GM19351 (cell line): Measurements from ENCODE around the gene ALK.

Experiments used
- ATAC-seq: cut with Tn5 transposase; IDR thresholded peaks from one replicate; pipeline ENCODE4 v1.9.1; 2021; ENCODE audit warnings: mild to moderate bottlenecking, moderate library complexity; ENCODE audit not compliant: unreplicated experiment

Gene ALK

GRCh38 chr2:29662861-29663260 is 258.5 kb downstream of the ALK start:
- ATAC-seq = no peak

- no peak for ATAC-seq
Measured at GRCh38 chr2:29660201-29660600, 261.2 kb downstream of the ALK start.

GRCh38 chr2:29659178-29659577 is 262.2 kb downstream of the ALK start:
- no peak for ATAC-seq

- ATAC-seq = no peak
Measured at GRCh38 chr2:29657674-29658073, 263.7 kb downstream of the ALK start.

GRCh38 chr2:29655391-29656086 is 265.8 kb downstream of the ALK start:
- ATAC-seq = no peak

GRCh38 chr2:29650631-29651097 is 270.7 kb downstream of the ALK start:
- no peak for ATAC-seq

- ATAC-seq = no peak
Measured at GRCh38 chr2:29644949-29645348, 276.4 kb downstream of the ALK start.

- no peak for ATAC-seq
Measured at GRCh38 chr2:29643196-29643595, 278.2 kb downstream of the ALK start.

- ATAC-seq = no peak
Measured at GRCh38 chr2:29640360-29640759, 281.0 kb downstream of the ALK start.

GRCh38 chr2:29638641-29639040 is 282.7 kb downstream of the ALK start:
- ATAC-seq = no peak

- ATAC-seq = no peak
Measured at GRCh38 chr2:29634916-29635315, 286.5 kb downstream of the ALK start.

- ATAC-seq = no peak
Measured at GRCh38 chr2:29632018-29632417, 289.4 kb downstream of the ALK start.

- ATAC-seq = no peak
Measured at GRCh38 chr2:29629495-29629894, 291.9 kb downstream of the ALK start.

- ATAC-seq = no peak
Measured at GRCh38 chr2:29628862-29629261, 292.5 kb downstream of the ALK start.

- ATAC-seq = no peak
Measured at GRCh38 chr2:29628108-29628745, 293.2 kb downstream of the ALK start.

GRCh38 chr2:29627279-29627711 is 294.1 kb downstream of the ALK start:
- no peak for ATAC-seq

- no peak for ATAC-seq
Measured at GRCh38 chr2:29620890-29621289, 300.5 kb downstream of the ALK start.

- ATAC-seq = no peak
Measured at GRCh38 chr2:29619689-29620088, 301.7 kb downstream of the ALK start.

- ATAC-seq = no peak
Measured at GRCh38 chr2:29618024-29618423, 303.4 kb downstream of the ALK start.

GRCh38 chr2:29617351-29617750 is 304.0 kb downstream of the ALK start:
- no peak for ATAC-seq

- no peak for ATAC-seq
Measured at GRCh38 chr2:29616569-29616968, 304.8 kb downstream of the ALK start.

- no peak for ATAC-seq
Measured at GRCh38 chr2:29615841-29616240, 305.5 kb downstream of the ALK start.

- ATAC-seq = no peak
Measured at GRCh38 chr2:29615183-29615582, 306.2 kb downstream of the ALK start.
